A673 (cell line): Measurements from ENCODE around the gene IQUB. TPM values are rescaled to one million over a fixed set of nuclear protein-coding genes. Genes with fewer than 3 reads are reported as not detected.

Experiments
- BruUV-seq: library from RNA; stranded (reverse); fragments of 400-500 nt; replicated peaks from 2 replicates; lab custom pipeline; 2021; lab: Mats Ljungman, UMichigan
- CTCF ChIA-PET: fragments of 300-600 bp; sonication (Branson Sonifier 250); formaldehyde crosslinking; loops from one replicate; lab custom pipeline; 2022; ENCODE audit warnings: antibody characterized with exemption; lab: Charles Lee
- POLR2A ChIA-PET: fragments of 300-600 bp; sonication (Branson Sonifier 250); formaldehyde crosslinking; loops from one replicate; lab custom pipeline; 2022; ENCODE audit warnings: antibody characterized with exemption; ENCODE audit not compliant: low non-redundant PET; lab: Charles Lee
- DNase-seq: peaks from one replicate; pipeline ENCODE4 v3.0.0-alpha.2; 2015; ENCODE audit warnings: low spot score
- H3K27ac ChIP-seq: fragments of 200-600 bp; sonication (generic); 2 replicates; pipeline ENCODE4 v1.5.1; 2016; ENCODE audit warnings: mixed run types, low read depth, mild to moderate bottlenecking, mixed read lengths, antibody characterized with exemption, low read length; ENCODE audit not compliant: poor library complexity, severe bottlenecking
- H3K27me3 ChIP-seq: fragments of 200-600 bp; sonication (generic); replicated peaks from 2 replicates; pipeline ENCODE4 v1.6.1; 2017; ENCODE audit warnings: mixed run types, low read depth, mild to moderate bottlenecking, mixed read lengths, antibody characterized with exemption, low read length; ENCODE audit not compliant: insufficient read depth, poor library complexity
- H3K36me3 ChIP-seq: fragments of 200-600 bp; sonication (generic); 2 replicates; pipeline ENCODE4 v1.6.1; 2016; ENCODE audit warnings: mixed run types, mild to moderate bottlenecking, mixed read lengths, antibody characterized with exemption, low read length; ENCODE audit not compliant: insufficient read depth, poor library complexity, severe bottlenecking
- H3K4me1 ChIP-seq: fragments of 200-600 bp; sonication (generic); 2 replicates; pipeline ENCODE4 v1.6.1; 2017; ENCODE audit warnings: mixed run types, mild to moderate bottlenecking, mixed read lengths, antibody characterized with exemption, low read length; ENCODE audit not compliant: insufficient read depth, poor library complexity, severe bottlenecking
- H3K4me3 ChIP-seq: fragments of 200-600 bp; sonication (generic); 2 replicates; pipeline ENCODE4 v1.5.1; 2016; ENCODE audit warnings: low read depth, mixed run types, mild to moderate bottlenecking, mixed read lengths, low read length; ENCODE audit not compliant: poor library complexity, severe bottlenecking
- H3K9me3 ChIP-seq: fragments of 200-600 bp; sonication (generic); 2 replicates; pipeline ENCODE4 v1.6.1; 2016; ENCODE audit warnings: mixed run types, low read depth, mild to moderate bottlenecking, mixed read lengths, antibody characterized with exemption, low read length; ENCODE audit not compliant: poor library complexity, severe bottlenecking
- EZH2 ChIP-seq: fragments of 200-600 bp; sonication (generic); IDR thresholded peaks from 2 replicates; pipeline ENCODE4 v1.6.1; 2017; ENCODE audit warnings: borderline replicate concordance, low read depth, mild to moderate bottlenecking, mixed read lengths, antibody characterized with exemption, low read length; ENCODE audit not compliant: poor library complexity, severe bottlenecking
- intact Hi-C: fragments of 100-400 bp; cut with micrococcal nuclease; formaldehyde crosslinking; loops from one replicate; pipeline ENCODE4 v1.10.0; 2022; ENCODE audit not compliant: unreplicated experiment
- total RNA-seq: library from RNA; stranded (reverse); gene quantifications from 2 replicates; pipeline ENCODE4 v1.2.3, GENCODE V29; 2021
- TF ChIP-seq, protein P1 (sequence below): fragments of 300-800, 200-600 bp; sonication (generic); conservative IDR thresholded peaks from 2 replicates; pipeline ENCODE4 v1.5.1; 2017; ENCODE audit warnings: low read depth, mild to moderate bottlenecking, antibody characterized with exemption, low read length, moderate library complexity, mixed read lengths

Gene IQUB
- total RNA-seq, 1 experiment from 2014 or later: 0.62 TPM

DNA sequence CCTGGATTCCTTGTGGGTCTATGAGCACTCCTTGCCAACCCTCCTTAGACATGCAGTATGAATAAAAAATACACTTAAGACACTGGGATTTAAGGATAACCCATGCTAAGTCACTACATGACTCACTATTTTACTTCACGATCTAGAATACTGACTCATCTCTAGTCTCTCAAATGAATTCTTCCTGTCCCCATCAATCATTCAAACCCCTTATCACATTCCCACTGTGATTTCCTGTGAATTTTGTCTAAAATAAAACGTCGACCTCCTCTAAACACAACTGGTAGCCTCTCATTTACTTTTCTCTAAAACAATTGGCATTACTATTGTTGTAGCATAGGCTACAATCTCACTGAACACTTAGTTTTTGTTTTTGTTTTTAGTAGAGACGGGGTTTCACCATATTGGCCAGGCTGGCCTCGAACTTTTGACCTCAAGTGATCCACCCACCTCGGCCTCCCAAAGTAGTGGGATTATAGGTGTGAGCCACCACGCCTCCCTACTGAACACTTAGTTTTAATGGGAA lies 3.9 kb upstream of the IQUB start:
- no TSS peak for BruUV-seq
- DNase-seq: peak; percentile 82
- ChIA-PET CTCF (no interaction called here), POLR2A (interaction anchor here (0.7 kb wide), 1 partner anchor 117 kb away, joined by 3 read pairs; no protein-coding TSS in a partner anchor)
- H3K4me1 ChIP-seq: peaks cover 32% of the 10 kb centered on the region
- no peaks in the 10 kb centered on the region for H3K9me3 ChIP-seq
- peak overlapping the region; percentile 63 for H3K27ac ChIP-seq
- H3K4me3 ChIP-seq: no peak overlapping the region
- H3K36me3 ChIP-seq: peaks cover 10% of the 10 kb centered on the region
- no peak for TF ChIP-seq EZH2
- TF ChIP-seq, protein P1, sequence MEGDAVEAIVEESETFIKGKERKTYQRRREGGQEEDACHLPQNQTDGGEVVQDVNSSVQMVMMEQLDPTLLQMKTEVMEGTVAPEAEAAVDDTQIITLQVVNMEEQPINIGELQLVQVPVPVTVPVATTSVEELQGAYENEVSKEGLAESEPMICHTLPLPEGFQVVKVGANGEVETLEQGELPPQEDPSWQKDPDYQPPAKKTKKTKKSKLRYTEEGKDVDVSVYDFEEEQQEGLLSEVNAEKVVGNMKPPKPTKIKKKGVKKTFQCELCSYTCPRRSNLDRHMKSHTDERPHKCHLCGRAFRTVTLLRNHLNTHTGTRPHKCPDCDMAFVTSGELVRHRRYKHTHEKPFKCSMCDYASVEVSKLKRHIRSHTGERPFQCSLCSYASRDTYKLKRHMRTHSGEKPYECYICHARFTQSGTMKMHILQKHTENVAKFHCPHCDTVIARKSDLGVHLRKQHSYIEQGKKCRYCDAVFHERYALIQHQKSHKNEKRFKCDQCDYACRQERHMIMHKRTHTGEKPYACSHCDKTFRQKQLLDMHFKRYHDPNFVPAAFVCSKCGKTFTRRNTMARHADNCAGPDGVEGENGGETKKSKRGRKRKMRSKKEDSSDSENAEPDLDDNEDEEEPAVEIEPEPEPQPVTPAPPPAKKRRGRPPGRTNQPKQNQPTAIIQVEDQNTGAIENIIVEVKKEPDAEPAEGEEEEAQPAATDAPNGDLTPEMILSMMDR: no peak
- H3K27me3 ChIP-seq: peaks cover 4% of the 10 kb centered on the region
- intact Hi-C loops: loop anchor here (2.0 kb wide), 1 partner anchor 19 kb away; the partner anchor contains the start of gene NDUFA5

DNA sequence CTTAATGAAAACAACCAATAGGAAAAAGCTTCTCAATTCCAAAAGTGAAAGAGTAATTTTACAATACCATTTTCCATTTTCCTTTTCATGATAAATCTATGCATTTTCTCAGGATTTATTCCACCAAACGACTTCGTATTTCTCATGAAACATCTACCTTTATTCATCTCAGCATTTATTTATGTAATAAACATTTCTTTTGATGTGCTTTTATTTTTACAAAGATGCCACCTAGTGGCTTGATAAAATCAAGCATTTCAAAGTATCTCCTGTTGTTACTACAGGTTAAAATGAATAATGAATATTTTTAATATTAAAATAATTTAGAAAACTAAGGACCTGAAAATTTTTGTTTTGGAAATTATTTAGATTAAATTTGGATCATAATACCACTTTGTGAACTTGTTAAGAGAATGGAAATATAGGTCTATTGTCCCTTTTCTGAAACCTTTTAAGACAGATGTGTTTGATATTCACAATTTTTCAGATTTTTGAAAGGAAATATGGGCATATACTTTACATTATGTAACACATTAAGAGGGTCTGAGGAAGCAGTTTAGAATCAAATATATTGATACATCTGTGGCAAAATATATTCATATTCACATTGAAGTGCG lies 2.7 kb upstream of the IQUB start:
- Histone ChIP-seq H3K27ac (peak overlapping the region; percentile 11), H3K4me3 (no peak overlapping the region), H3K36me3 (peaks cover 4% of the 10 kb centered on the region), H3K27me3 (peaks cover 8% of the 10 kb centered on the region), H3K4me1 (peaks cover 32% of the 10 kb centered on the region), H3K9me3 (no peaks in the 10 kb centered on the region)
- BruUV-seq: no TSS peak
- no peak for TF ChIP-seq EZH2
- TF ChIP-seq, protein P1: peak; percentile 70
- POLR2A ChIA-PET: interaction anchor here (0.7 kb wide), 1 partner anchor 116 kb away, joined by 3 read pairs; no protein-coding TSS in a partner anchor
- CTCF ChIA-PET: interaction anchor here (0.9 kb wide), 1 partner anchor 1220 kb away, joined by 4 read pairs; no protein-coding TSS in a partner anchor
- intact Hi-C loops: loop anchor here (1.0 kb wide), 1 partner anchor 44 kb away; no protein-coding TSS in a partner anchor
- DNase-seq: peak; percentile 50

DNA sequence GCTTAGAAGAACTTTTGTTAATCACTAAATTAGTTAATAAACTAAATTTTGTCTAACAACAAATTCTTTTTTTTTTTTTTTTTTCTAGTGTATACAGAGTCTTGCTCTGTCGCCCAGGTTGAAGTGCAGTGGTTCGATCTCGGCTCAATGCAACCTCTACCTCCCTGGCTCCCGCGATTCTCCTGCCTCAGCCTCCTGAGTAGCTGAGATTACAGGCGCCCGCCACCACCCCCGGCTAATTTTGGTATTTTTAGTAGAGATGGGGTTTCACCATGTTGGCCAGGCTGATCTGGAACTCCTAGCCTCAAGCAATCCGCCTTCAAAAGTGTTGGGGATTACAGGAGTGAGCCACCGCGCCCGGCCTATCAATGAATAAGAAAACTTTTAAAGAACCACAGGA lies 1.1 kb upstream of the IQUB start:
- ChIA-PET CTCF (no interaction called here), POLR2A (no interaction called here)
- H3K4me3 ChIP-seq: peak overlapping the region; percentile 63
- H3K27me3 ChIP-seq: peaks cover 8% of the 10 kb centered on the region
- TSS peak; percentile 64 for BruUV-seq
- H3K27ac ChIP-seq: no peak overlapping the region
- H3K36me3 ChIP-seq: no peaks in the 10 kb centered on the region
- no peaks in the 10 kb centered on the region for H3K9me3 ChIP-seq
- no peak for DNase-seq
- no peak for TF ChIP-seq EZH2
- TF ChIP-seq, protein P1: no peak
- peaks cover 30% of the 10 kb centered on the region for H3K4me1 ChIP-seq
- intact Hi-C loops: no loop called here
